ENCODE data around the gene PRR20G.
"Not testable (repeated sequence)": the region's sequence is repeated elsewhere in the genome, so short reads cannot be mapped to it uniquely, and the experiment has no call there.

Gene PRR20G

DNA sequence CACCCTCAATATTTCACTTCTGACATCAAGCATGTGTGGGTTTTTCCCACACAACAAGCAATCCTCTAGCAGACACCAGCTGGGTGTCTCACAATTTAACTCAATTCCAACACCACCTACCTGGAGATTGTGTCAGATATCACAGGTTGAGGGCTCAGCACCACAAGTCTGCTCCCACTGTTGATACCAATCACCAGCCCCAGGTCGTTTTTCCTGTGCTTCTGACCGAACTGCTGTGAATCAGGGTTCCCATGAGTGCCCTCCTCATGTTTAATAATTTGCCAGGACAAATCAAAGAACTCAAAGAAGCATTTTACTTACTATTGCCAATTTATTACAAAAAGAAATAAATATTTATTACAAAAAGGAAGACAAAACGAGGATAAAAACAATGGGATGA lies 25.0 kb upstream of the PRR20G start:
- DNase-seq (ENCODE audit: low read depth), result no peak
- TF ChIP-seq, protein P1, sequence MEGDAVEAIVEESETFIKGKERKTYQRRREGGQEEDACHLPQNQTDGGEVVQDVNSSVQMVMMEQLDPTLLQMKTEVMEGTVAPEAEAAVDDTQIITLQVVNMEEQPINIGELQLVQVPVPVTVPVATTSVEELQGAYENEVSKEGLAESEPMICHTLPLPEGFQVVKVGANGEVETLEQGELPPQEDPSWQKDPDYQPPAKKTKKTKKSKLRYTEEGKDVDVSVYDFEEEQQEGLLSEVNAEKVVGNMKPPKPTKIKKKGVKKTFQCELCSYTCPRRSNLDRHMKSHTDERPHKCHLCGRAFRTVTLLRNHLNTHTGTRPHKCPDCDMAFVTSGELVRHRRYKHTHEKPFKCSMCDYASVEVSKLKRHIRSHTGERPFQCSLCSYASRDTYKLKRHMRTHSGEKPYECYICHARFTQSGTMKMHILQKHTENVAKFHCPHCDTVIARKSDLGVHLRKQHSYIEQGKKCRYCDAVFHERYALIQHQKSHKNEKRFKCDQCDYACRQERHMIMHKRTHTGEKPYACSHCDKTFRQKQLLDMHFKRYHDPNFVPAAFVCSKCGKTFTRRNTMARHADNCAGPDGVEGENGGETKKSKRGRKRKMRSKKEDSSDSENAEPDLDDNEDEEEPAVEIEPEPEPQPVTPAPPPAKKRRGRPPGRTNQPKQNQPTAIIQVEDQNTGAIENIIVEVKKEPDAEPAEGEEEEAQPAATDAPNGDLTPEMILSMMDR (IDR thresholded peaks at IDR 0.05; ENCODE audit: low read length, missing control alignments), result no peak
- H3K4me3 ChIP-seq (replicated peaks; ENCODE audit: low read depth, low read length), result no peak overlapping the region

DNA sequence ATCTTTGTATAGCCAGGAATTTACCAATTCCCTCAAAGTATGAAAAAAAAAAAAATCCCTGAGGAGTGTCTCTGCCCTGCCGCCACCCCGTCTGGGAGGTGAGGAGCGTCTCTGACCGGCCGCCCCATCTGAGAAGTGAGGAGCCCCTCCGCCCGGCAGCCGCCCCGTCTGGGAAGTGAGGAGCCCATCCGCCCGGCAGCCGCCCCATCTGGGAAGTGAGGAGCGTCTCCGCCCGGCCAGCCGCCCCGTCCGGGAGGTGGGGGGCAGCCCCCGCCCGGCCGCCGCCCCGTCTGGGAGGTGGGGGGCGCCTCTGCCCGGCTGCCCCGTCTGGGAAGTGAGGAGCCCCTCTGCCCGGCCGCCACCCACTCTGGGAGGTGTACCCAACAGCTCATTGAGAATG lies 21.0 kb upstream of the PRR20G start:
- not testable (repeated sequence) for H3K4me3 ChIP-seq (replicated peaks; ENCODE audit: low read depth, low read length); DNase-seq (ENCODE audit: low read depth)

DNA sequence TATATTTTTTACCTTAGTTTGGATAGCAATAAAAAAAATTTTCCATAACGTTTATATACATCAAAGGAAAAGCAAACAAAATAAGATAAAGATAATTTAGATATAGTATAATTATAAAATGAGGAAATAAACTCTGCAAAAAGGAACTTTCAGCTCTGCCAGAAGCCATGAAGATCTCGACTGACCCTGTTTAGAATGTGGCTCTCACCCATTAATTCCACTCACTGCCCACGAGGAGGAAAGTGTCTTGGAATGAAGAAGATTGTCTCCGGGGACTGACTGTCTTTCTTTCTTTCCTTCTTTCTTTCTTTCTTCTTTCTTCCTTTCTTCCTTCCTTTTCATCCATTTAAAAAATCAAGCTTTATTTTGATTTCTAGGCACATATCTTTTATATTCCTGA lies 20.1 kb upstream of the PRR20G start:
- H3K4me3 ChIP-seq (replicated peaks; ENCODE audit: low read depth, low read length), result no peak overlapping the region
- TF ChIP-seq, protein P1 (IDR thresholded peaks at IDR 0.05; ENCODE audit: low read length, missing control alignments), result no peak
- DNase-seq (ENCODE audit: low read depth), result no peak

DNA sequence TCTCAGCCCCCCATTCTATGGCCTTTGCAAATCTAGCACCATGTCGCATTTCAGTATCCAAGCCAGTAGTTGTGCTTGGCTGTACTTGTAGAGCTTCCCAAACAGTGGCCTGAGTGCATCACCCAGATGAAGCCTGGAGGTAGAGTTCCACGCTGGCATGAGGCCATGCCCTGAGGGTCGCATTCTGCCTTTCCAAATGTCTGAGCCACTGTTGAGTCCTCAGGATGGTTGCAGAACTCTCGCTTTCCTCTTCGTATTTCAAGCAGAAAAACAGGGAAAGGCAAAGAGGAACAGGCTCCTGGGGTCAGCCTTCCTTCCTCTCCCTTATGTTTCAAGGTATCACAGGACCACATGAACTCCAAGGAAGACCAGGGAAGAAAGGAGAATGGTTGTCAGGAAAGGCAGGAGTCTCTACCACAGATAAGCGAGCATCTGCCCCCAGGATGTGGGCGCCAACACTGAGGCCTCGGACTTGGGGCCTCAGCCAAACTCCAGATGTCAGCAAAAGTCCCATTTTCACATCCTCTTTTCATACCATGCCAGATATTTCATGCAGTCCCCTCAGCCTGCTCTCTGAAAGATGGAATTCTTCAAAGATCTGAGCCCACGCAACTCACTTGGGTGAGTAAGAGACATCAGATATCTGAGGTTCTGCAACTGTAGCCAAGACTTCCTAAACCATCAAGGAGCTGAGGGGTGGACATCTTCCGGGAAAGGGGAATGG lies 19.4 kb upstream of the PRR20G start:
- TF ChIP-seq, protein P1 (IDR thresholded peaks at IDR 0.05; ENCODE audit: low read length, missing control alignments), result no peak
- no peak overlapping the region for H3K4me3 ChIP-seq (replicated peaks; ENCODE audit: low read depth, low read length)
- no peak for DNase-seq (ENCODE audit: low read depth)

DNA sequence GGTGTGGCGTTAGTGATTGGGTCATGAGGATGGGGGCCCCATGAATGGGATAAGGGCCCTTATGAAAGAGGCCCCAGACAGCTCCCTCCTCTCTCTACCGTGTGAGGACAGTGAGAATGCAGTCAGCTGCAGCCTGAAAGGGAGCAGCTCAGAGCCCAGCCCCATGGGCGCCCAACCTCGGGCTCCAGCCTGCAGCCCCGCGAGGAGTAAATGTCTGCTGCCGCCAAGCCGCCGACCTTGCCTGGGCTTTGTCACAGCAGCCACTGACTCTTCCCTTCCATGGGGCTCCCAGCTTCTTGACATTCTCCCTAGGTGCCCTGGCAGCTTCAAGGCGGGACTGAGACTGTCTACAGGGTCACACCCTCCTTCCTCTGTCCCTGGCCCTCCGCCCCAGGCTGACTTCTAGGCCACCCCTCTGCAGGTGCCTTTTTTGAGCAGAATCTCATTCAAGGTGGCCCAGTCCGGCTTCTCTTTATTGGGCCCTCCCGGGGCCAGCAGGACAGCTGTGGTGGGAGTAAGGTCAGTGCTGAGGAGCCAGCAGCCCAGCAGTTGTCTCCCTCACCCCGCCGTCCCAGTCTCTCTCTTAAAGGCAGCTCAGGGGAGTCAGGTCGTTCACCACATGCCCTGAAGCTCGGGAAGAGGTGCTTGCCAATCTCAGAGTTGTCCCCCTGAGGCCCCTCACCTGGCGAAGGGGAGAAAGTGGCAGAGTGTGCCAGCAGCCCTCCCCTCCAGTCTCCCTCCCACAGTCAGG lies 18.7 kb upstream of the PRR20G start:
- TF ChIP-seq, protein P1 (IDR thresholded peaks at IDR 0.05; ENCODE audit: low read length, missing control alignments), result no peak
- H3K4me3 ChIP-seq (replicated peaks; ENCODE audit: low read depth, low read length), result no peak overlapping the region
- DNase-seq (ENCODE audit: low read depth), result no peak

DNA sequence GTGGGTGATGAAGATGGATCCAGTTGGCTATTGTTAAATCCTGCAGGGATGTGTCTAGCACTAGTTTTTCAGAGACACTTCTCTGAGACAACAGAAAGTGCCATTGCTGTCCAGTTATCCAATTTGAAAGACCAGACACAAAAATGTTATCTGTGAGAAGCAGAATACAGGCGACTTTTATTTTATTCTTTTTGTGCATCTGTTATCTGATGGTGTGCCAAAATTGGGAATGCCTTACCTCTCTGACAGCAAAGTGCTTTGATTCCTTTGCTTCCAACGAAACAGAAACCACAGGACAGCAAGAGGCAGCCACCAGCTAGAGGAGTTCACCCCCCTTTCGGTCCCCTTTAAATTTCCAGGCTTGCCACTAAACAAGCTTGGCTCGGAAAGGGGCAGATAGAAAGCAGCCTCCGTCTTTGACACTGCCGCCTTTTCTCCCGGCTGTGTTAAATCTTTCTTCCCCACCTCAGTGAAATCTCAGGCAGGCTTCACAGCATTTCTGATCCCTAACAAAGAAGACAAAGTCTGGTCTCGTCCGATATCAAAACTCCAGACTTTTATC lies 17.7 kb upstream of the PRR20G start:
- DNase-seq (ENCODE audit: low read depth), result no peak
- H3K4me3 ChIP-seq (replicated peaks; ENCODE audit: low read depth, low read length), result no peak overlapping the region
- TF ChIP-seq, protein P1 (IDR thresholded peaks at IDR 0.05; ENCODE audit: low read length, missing control alignments), result no peak

DNA sequence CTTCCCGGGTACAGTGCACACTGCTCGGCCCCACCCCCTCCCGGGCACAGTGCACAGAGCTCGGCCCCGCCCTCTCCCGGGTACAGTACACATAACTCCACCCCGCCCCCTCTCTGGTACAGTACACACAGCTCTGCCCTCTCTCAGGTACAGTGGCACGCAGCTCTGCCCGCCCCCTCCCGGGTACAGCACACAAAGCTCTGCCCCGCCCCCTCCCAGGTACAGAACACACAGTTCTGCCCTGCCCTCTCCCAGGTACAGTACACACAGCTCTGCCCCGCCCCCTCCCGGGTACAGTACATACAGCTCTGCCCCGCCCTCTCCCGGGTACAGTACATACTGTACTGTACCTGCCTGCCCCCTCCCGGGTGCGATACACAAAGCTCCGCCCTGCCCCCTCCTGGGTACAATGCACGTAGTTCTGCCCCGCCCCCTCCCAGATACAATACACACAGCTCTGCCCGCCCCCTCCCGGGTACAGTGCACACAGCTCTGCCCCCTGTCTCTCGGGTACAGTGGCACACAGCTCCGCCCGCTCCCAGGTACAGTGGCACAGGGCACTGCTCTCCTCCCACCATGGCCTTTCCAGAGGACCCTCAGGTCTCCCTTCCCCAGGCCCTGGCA lies 16.4 kb upstream of the PRR20G start:
- TF ChIP-seq, protein P1 (IDR thresholded peaks at IDR 0.05; ENCODE audit: low read length, missing control alignments), result no peak
- DNase-seq (ENCODE audit: low read depth), result no peak
- H3K4me3 ChIP-seq (replicated peaks; ENCODE audit: low read depth, low read length), result no peak overlapping the region
